ENCODE measurements around the gene FHL2.

GRCh38 chr2:105403783-105404698, 5.2 kb upstream of the FHL2 start:
- no peak for TF ChIP-seq POLR2A (IDR thresholded peaks at IDR 0.05)
- TF ChIP-seq CTCF (IDR thresholded peaks at IDR 0.05) = peak in 3 of 6 experiments; percentile 9 to 46 (median 26)

All from Peyer's patch (tissue), 4 donors.